Measurements from ENCODE around the gene KCNC4. TPM values are rescaled to one million over a fixed set of nuclear protein-coding genes. Genes with fewer than 3 reads are reported as not detected.
A peak's percentile ranks its signal among the peaks of the same experiment; 100 is the strongest.

Gene KCNC4
- total RNA-seq, 2 donors from 2014 or later, result 8.6 to 12.7 TPM

DNA sequence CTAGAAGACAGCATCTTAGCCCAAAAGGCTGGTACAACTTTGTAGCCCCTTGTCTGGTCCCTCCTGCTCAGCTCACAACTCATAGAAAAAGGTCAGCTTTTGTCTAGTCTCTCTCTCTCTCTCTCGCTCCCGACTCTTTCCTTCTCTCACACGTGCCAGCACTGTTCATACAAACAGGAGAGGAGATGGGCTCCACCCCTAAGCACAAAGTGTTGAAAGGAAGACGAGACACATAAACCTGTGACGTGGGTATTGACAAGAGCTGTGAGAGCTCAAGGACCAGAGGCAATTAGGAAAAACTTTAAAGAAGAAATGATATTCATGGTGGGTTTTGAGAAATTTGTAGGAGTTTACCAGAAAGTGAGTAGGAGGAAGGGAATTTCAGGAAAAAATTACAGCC is 23.6 kb upstream of the KCNC4 start:
- TF ChIP-seq, protein P1, sequence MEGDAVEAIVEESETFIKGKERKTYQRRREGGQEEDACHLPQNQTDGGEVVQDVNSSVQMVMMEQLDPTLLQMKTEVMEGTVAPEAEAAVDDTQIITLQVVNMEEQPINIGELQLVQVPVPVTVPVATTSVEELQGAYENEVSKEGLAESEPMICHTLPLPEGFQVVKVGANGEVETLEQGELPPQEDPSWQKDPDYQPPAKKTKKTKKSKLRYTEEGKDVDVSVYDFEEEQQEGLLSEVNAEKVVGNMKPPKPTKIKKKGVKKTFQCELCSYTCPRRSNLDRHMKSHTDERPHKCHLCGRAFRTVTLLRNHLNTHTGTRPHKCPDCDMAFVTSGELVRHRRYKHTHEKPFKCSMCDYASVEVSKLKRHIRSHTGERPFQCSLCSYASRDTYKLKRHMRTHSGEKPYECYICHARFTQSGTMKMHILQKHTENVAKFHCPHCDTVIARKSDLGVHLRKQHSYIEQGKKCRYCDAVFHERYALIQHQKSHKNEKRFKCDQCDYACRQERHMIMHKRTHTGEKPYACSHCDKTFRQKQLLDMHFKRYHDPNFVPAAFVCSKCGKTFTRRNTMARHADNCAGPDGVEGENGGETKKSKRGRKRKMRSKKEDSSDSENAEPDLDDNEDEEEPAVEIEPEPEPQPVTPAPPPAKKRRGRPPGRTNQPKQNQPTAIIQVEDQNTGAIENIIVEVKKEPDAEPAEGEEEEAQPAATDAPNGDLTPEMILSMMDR (IDR thresholded peaks at IDR 0.05), result no peak
- TF ChIP-seq POLR2A (IDR thresholded peaks at IDR 0.05), result no peak
- 30 to 33% methylated on average over 5 of the region's 5 CpGs for WGBS, 2 donors
- Histone ChIP-seq H3K27me3 (no peaks in the 10 kb centered on the region), H3K4me3 (no peak overlapping the region), H3K27ac (no peak overlapping the region), H3K4me1 (peaks cover 8% of the 10 kb centered on the region), H3K36me3 (replicated peaks in 1 of 2; ENCODE audit: insufficient read depth in 1 of 2, low read depth in 2 of 2) (no peaks in the 10 kb centered on the region), H3K9me3 (no peaks in the 10 kb centered on the region)
- DNase-seq, result no peak
- ATAC-seq, result no peak
- intact Hi-C loops (cut with DNase I), result no loop called here

DNA sequence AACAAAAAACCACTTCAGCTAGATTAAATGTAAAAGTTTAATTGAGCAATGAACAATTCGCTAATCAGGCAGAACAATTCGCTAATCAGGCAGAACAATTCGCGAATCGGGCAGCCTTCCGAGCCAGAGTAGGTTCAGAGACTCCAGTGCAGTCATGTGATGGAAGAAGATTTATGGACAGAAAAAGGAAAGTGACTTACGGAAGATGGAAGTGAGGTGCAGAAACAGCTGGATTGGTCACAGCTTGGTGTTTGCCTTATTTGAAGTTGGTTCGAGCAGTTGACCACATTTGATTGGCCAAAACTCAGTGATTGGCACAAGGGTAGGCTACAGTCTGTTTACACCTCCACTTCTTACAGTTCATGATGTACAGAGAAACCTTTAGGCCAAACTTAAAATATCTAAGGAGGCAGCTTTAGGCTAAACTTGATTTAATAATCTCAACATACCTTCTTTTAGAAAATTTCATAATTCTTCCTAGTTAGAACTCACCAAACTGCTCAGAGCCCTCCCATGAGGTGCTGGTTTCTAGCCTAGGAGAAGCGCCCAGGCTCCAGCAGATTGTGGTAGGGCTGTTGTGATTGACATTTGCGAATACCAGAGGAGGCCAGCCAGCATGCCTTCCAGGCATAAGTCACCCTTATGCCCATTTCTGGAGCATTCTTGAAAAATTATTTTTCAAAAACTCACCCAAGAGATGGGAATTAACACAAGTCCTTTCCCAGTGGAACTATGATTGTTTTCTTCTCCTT is 22.8 kb upstream of the KCNC4 start:
- Histone ChIP-seq H3K27ac (no peak overlapping the region), H3K4me3 (no peak overlapping the region), H3K27me3 (no peaks in the 10 kb centered on the region), H3K36me3 (replicated peaks in 1 of 2; ENCODE audit: insufficient read depth in 1 of 2, low read depth in 2 of 2) (no peaks in the 10 kb centered on the region), H3K9me3 (no peaks in the 10 kb centered on the region), H3K4me1 (peaks cover 8% of the 10 kb centered on the region)
- peak; percentile 66 for ATAC-seq
- peak in 2 of 4 donors; percentile 38 to 51 for DNase-seq
- 74 to 79% methylated on average over 10 of the region's 10 CpGs for WGBS, 2 donors
- TF ChIP-seq POLR2A (IDR thresholded peaks at IDR 0.05), result no peak
- TF ChIP-seq, protein P1 (IDR thresholded peaks at IDR 0.05), result no peak
- intact Hi-C loops (cut with DNase I), result no loop called here

- Histone ChIP-seq H3K36me3 (replicated peaks in 1 of 2; ENCODE audit: insufficient read depth in 1 of 2, low read depth in 2 of 2) (no peaks in the 10 kb centered on the region), H3K4me3 (no peak overlapping the region), H3K27me3 (no peaks in the 10 kb centered on the region), H3K27ac (no peak overlapping the region), H3K4me1 (peaks cover 8% of the 10 kb centered on the region), H3K9me3 (no peaks in the 10 kb centered on the region)
- no peak for ATAC-seq
- WGBS, 2 donors, result 62% methylated on average over 6 of the region's 6 CpGs
- TF ChIP-seq, protein P1 (IDR thresholded peaks at IDR 0.05), result no peak
- TF ChIP-seq POLR2A (IDR thresholded peaks at IDR 0.05), result no peak
- intact Hi-C loops (cut with DNase I), result no loop called here
- no peak for DNase-seq
Measured at GRCh38 chr1:110188035-110188618, 22.0 kb upstream of the KCNC4 start.

- ATAC-seq (no peak), DNase-seq (no peak)
Measured at GRCh38 chr1:110189181-110189580, 20.9 kb upstream of the KCNC4 start.

More at GRCh38 chr1:110189181-110189580, 20.9 kb upstream of the KCNC4 start:
- intact Hi-C loops (cut with DNase I), result no loop called here
- Histone ChIP-seq H3K27me3 (no peaks in the 10 kb centered on the region), H3K4me3 (no peak overlapping the region), H3K27ac (no peak overlapping the region), H3K9me3 (no peaks in the 10 kb centered on the region), H3K36me3 (replicated peaks in 1 of 2; ENCODE audit: insufficient read depth in 1 of 2, low read depth in 2 of 2) (no peaks in the 10 kb centered on the region), H3K4me1 (peaks cover 8% of the 10 kb centered on the region)
- TF ChIP-seq, protein P1 (IDR thresholded peaks at IDR 0.05), result no peak
- TF ChIP-seq POLR2A (IDR thresholded peaks at IDR 0.05), result no peak
- WGBS, 2 donors, result 78 to 93% methylated on average over 6 of the region's 6 CpGs

Measured in body of pancreas (tissue), 4 donors.